ENCODE results near the gene SLC6A18.

GRCh38 chr5:1292846-1293415 is 67.8 kb downstream of the SLC6A18 start:
- TF ChIP-seq CTCF (IDR thresholded peaks at IDR 0.05): no peak
- no peak for TF ChIP-seq POLR2AphosphoS5 (IDR thresholded peaks at IDR 0.05; ENCODE audit: insufficient read depth in 1 of 2, low read depth in 1 of 2)

Measured in vagina (tissue), 2 donors.